ENCODE results near the gene ATP11B. TPM values are rescaled to one million over a fixed set of nuclear protein-coding genes. Genes with fewer than 3 reads are reported as not detected.

The ATP11B gene
- total and polyA plus RNA-seq, 10 of the 15 experiments (the other 5 are each of a cell fraction or from before 2014, with no cell fraction given) = 10.3 to 66.9 (median 36.7) TPM

- FAIRE-seq = no peak
- H3K4me1 ChIP-seq (ENCODE audit: control insufficient read depth, insufficient read depth, low read length) = no peaks in the 10 kb centered on the region
- H3K36me3 ChIP-seq (ENCODE audit: control insufficient read depth in 2 of 2, insufficient read depth in 2 of 2, low read length in 1 of 2) = no peaks in the 10 kb centered on the region
- ATAC-seq = no peak
- no peak for DNase-seq (ENCODE audit: low read depth, low spot score)
- ChIA-PET RAD21 (ENCODE audit: unreplicated experiment) (interaction anchor here (1.0 kb wide), 1 partner anchor 49 kb away, joined by 4 read pairs; no protein-coding TSS in a partner anchor), SMC1A (ENCODE audit: uncharacterized antibody, unreplicated experiment) (interaction anchor here (1.1 to 1.5 kb wide), 4 partner anchors 17 to 49 kb away, joined by 3 to 5 read pairs (median 4); no protein-coding TSS in a partner anchor), POLR2A (interaction anchor here (1.2 kb wide), 1 partner anchor 49 kb away, joined by 3 read pairs; no protein-coding TSS in a partner anchor), CTCF (interaction anchor here (1.3 kb wide), 1 partner anchor 49 kb away, joined by 3 read pairs; no protein-coding TSS in a partner anchor)
- H3K27ac ChIP-seq (ENCODE audit: control insufficient read depth, insufficient read depth) = no peak overlapping the region
- no peak overlapping the region for H3K4me3 ChIP-seq
- no TSS peak for BruUV-seq (replicated peaks)
- no peak overlapping the region for H3K9ac ChIP-seq (ENCODE audit: control insufficient read depth, insufficient read depth, low read length)
- H4K20me1 ChIP-seq (ENCODE audit: control insufficient read depth, insufficient read depth) = no peaks in the 10 kb centered on the region
- H3K79me2 ChIP-seq (ENCODE audit: control insufficient read depth, insufficient read depth, low read length) = no peaks in the 10 kb centered on the region
- no peak overlapping the region for H2AFZ ChIP-seq (ENCODE audit: control insufficient read depth, low read depth, low read length)
- intact Hi-C loops (cut with micrococcal nuclease; ENCODE audit: unreplicated experiment) (no loop called here), in situ Hi-C loops (cut with MboI) (no loop called here)
- TF ChIP-seq SIN3A (IDR thresholded peaks at IDR 0.05; ENCODE audit: low read depth, low read length) (no peak), RAD51 (IDR thresholded peaks at IDR 0.05) (no peak), ATF3 (IDR thresholded peaks at IDR 0.05; ENCODE audit: borderline replicate concordance, extremely low read depth, low read depth, low read length) (no peak), CREM (IDR thresholded peaks at IDR 0.05; ENCODE audit: low read depth) (no peak), ZNF207 (IDR thresholded peaks at IDR 0.05; ENCODE audit: borderline replicate concordance) (no peak), POLR2A (IDR thresholded peaks at IDR 0.05; ENCODE audit: low read depth, low read length) (no peak), TCF3 (IDR thresholded peaks at IDR 0.05; ENCODE audit: borderline replicate concordance, insufficient read depth, low read depth, low read length) (no peak), KLF5 (IDR thresholded peaks at IDR 0.05; ENCODE audit: partially characterized antibody) (no peak), JUNB (IDR thresholded peaks at IDR 0.05) (no peak), CBFB (IDR thresholded peaks at IDR 0.05; ENCODE audit: low read depth) (no peak), TARDBP (IDR thresholded peaks at IDR 0.05; ENCODE audit: borderline replicate concordance) (no peak), NRF1 (conservative IDR thresholded peaks at IDR 0.05; ENCODE audit: low read depth, low read length) (no peak)
- no peaks in the 10 kb centered on the region for H3K27me3 ChIP-seq (replicated peaks in 1 of 2; ENCODE audit: control insufficient read depth in 2 of 2, insufficient read depth in 2 of 2, low read length in 1 of 2)
- H3K4me2 ChIP-seq (ENCODE audit: control insufficient read depth, insufficient read depth) = no peak overlapping the region
- no peaks in the 10 kb centered on the region for H3K9me3 ChIP-seq (replicated peaks; ENCODE audit: control insufficient read depth, insufficient read depth, low read length)
These were observed 28.0 kb upstream of the ATP11B start for GRCh38 chr3:182765287-182765686.
